ENCODE measurements around the gene MYBPC2.

GRCh38 chr19:50387868-50388245 is 44.8 kb upstream of the MYBPC2 start:
- TF ChIP-seq EZH2phosphoT487 (conservative IDR thresholded peaks at IDR 0.05; ENCODE audit: low read length): no peak
- TF ChIP-seq, protein P1, sequence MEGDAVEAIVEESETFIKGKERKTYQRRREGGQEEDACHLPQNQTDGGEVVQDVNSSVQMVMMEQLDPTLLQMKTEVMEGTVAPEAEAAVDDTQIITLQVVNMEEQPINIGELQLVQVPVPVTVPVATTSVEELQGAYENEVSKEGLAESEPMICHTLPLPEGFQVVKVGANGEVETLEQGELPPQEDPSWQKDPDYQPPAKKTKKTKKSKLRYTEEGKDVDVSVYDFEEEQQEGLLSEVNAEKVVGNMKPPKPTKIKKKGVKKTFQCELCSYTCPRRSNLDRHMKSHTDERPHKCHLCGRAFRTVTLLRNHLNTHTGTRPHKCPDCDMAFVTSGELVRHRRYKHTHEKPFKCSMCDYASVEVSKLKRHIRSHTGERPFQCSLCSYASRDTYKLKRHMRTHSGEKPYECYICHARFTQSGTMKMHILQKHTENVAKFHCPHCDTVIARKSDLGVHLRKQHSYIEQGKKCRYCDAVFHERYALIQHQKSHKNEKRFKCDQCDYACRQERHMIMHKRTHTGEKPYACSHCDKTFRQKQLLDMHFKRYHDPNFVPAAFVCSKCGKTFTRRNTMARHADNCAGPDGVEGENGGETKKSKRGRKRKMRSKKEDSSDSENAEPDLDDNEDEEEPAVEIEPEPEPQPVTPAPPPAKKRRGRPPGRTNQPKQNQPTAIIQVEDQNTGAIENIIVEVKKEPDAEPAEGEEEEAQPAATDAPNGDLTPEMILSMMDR (IDR thresholded peaks at IDR 0.05; ENCODE audit: insufficient read depth, low read length, poor library complexity, severe bottlenecking): no peak
